Activated naive CD4-positive, alpha-beta T cell treated with anti-CD3 and anti-CD28 coated beads, Interleukin-2, amount 50 U/mL, for 24 hours (primary cell): ENCODE results near the gene USP4.
"Not testable (repeated sequence)": the region's sequence is repeated elsewhere in the genome, so short reads cannot be mapped to it uniquely, and the experiment has no call there.

Source experiments
- H3K27ac Mint-ChIP-seq: one replicate; pipeline ENCODE4 v1.8.0; 2021; ENCODE audit warnings: mild to moderate bottlenecking, mixed read lengths
- H3K27me3 Mint-ChIP-seq: one replicate; pipeline ENCODE4 v1.8.0; 2021; ENCODE audit warnings: mixed read lengths
- H3K36me3 Mint-ChIP-seq: one replicate; pipeline ENCODE4 v1.8.0; 2021; ENCODE audit warnings: mixed read lengths
- H3K4me1 Mint-ChIP-seq: one replicate; pipeline ENCODE4 v1.8.0; 2021; ENCODE audit warnings: mixed read lengths
- H3K4me3 Mint-ChIP-seq: one replicate; pipeline ENCODE4 v1.8.0; 2021; ENCODE audit warnings: mild to moderate bottlenecking, mixed read lengths
- H3K9me3 Mint-ChIP-seq: one replicate; pipeline ENCODE4 v1.8.0; 2021; ENCODE audit warnings: mixed read lengths

Gene USP4

DNA sequence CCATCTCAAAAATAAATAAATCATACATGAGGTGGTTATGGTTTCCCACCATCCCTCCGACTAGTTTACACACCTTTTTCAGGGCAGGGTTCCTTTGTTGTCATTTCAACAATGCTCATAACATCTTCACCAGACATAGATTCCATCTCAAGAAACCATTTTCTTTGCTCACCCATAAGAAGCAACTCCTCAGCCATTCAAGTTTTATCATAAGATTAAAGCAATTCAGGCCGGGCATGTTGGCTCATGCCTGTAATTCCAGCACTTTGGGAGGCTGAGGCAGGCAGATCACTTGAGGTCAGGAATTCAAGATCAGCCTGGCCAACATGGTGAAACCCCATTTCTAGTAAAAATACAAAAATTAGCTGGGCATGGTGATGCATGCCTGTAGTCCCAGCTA, 11.5 kb downstream of the USP4 start:
- H3K27me3 Mint-ChIP-seq, H3K4me3 Mint-ChIP-seq, H3K9me3 Mint-ChIP-seq, H3K27ac Mint-ChIP-seq: not testable (repeated sequence)
- Mint-ChIP-seq H3K4me1 (peaks cover 11% of the 10 kb centered on the region), H3K36me3 (peaks cover 13% of the 10 kb centered on the region)

DNA sequence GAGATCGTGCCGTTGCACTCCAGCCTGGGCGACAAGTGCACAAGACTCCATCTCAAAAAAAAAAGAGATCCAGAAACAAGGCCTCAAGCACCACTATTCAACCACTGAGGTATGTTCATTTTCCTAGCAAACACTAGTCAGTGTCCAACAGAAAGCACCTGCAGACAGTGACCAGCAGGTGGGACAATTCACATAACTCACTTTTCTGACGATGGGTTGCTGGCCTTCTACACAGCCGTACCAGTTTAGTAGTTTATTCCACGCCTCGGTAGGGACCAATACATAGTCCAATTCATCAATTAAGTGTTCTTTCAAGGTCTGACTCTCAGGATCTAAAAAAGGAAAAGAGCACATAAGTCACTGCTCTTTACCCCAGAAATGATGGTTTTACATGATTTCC, 12.4 kb downstream of the USP4 start:
- Mint-ChIP-seq H3K36me3 (peaks cover 11% of the 10 kb centered on the region), H3K27me3 (no peaks in the 10 kb centered on the region), H3K4me3 (no peak overlapping the region), H3K4me1 (peaks cover 3% of the 10 kb centered on the region), H3K9me3 (no peaks in the 10 kb centered on the region), H3K27ac (no peak overlapping the region)

DNA sequence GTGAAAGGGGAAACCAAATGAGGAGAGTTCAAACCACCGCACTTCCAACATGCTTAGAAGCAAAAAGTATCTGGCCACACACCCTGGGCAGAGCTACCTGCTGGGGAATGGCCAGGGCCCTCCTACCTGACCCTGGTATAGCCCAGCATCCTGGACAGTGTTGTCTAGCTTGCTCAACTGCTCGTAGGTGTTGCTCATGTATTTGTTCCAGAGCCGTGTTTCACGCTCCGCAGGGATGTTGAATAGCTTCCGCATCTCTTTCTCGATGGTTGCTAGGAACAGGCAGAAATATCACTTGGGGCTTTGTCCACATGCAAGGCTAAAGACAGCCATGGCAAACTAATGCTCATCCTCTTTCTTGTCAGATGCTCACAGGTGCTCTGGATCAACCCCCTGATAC, 15.1 kb downstream of the USP4 start:
- Mint-ChIP-seq H3K27ac (no peak overlapping the region), H3K9me3 (no peaks in the 10 kb centered on the region), H3K4me1 (peaks cover 3% of the 10 kb centered on the region), H3K4me3 (no peak overlapping the region), H3K27me3 (no peaks in the 10 kb centered on the region), H3K36me3 (peaks cover 20% of the 10 kb centered on the region)

GRCh38 chr3:49316696-49317457, 23.0 kb downstream of the USP4 start:
- Mint-ChIP-seq H3K27ac (no peak overlapping the region), H3K27me3 (no peaks in the 10 kb centered on the region), H3K36me3 (peaks cover 9% of the 10 kb centered on the region), H3K9me3 (no peaks in the 10 kb centered on the region), H3K4me3 (no peak overlapping the region), H3K4me1 (peaks cover 10% of the 10 kb centered on the region)

DNA sequence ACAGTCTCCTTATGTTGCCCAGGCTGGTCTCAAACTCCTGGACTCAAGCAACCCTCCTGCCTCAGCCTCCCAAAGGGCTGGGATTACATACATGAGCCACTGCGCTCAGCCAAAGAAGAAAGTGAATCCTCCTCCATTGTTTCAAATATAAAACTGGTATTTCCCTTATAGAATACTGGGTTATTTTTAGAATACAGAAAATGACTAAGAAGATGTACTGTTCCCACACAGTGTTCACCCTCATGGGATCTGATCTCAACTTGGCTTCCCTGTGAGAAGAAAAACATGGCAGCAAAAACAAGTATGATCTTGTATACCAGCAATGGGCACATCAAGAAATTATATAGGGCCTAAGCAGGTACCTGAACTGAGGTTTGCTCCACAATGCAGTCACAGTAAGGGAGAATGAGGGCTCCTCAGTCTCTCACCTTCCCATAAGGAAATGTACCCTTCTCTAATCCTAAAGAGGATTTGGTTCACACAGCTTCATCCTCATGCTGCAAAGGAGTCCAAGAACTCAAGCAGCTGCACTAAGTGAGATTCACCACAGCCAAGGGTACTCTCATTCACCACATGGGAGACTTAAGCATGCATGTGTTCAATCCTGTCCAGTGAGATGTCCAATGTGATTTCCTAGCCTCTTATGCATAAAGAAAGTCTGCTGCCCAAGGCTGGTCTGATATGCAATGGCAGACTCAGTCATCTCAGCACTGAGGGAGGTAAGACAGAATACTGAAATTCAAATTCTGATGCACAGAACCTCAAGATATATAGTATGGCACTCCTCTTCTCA, 25.8 kb downstream of the USP4 start:
- H3K27me3 Mint-ChIP-seq = no peaks in the 10 kb centered on the region
- H3K27ac Mint-ChIP-seq = peak overlapping the region; percentile 72
- H3K36me3 Mint-ChIP-seq = peaks cover 4% of the 10 kb centered on the region
- peaks cover 10% of the 10 kb centered on the region for H3K4me1 Mint-ChIP-seq
- no peak overlapping the region for H3K4me3 Mint-ChIP-seq
- no peaks in the 10 kb centered on the region for H3K9me3 Mint-ChIP-seq

- Mint-ChIP-seq H3K27ac (peak overlapping the region; percentile 24), H3K4me3 (no peak overlapping the region), H3K9me3 (no peaks in the 10 kb centered on the region), H3K27me3 (no peaks in the 10 kb centered on the region), H3K4me1 (peaks cover 10% of the 10 kb centered on the region), H3K36me3 (peaks cover 2% of the 10 kb centered on the region)
Measured at GRCh38 chr3:49311283-49311682, 28.6 kb downstream of the USP4 start.

DNA sequence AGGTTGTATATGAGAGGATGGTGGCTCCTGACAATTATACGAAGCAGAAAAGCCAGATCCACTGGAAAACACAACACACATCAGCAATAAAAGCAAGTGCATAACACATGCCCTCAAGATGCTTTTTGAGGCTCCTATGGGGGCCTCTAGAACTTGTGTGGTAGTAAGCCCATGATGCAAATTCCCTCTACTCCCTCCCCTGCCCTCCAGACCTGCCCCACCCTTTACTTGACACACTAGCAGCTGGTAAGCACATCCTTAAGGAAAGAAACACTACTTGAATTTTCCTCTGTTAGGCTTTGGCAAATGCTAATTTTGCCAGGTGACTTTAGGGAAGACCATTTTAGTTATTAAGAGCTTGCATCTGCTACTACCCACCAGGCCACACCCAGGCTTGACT, 29.2 kb downstream of the USP4 start:
- Mint-ChIP-seq H3K4me1 (peaks cover 10% of the 10 kb centered on the region), H3K4me3 (no peak overlapping the region), H3K27me3 (no peaks in the 10 kb centered on the region), H3K27ac (no peak overlapping the region), H3K36me3 (peaks cover 2% of the 10 kb centered on the region), H3K9me3 (no peaks in the 10 kb centered on the region)

DNA sequence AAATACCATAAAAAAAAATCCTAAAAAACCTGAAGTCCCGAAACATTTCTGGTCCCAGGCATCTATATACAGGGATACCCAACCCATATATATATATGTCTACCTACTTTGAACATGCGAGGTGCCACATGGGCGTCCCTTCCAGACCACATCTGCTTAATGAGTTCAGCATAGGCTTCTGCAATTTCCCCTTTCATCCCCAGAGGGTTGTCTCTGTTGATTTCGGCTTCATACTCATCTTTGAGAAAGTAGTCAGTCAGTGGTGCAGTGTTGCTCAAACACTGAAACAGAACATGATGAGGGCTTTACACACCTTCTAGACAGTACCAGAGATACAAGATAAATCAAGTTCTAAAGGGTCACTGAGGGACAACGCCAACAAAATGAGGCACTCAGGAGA, 34.2 kb downstream of the USP4 start:
- no peaks in the 10 kb centered on the region for H3K4me1 Mint-ChIP-seq
- H3K27ac Mint-ChIP-seq = no peak overlapping the region
- H3K9me3 Mint-ChIP-seq = no peaks in the 10 kb centered on the region
- H3K4me3 Mint-ChIP-seq = no peak overlapping the region
- no peaks in the 10 kb centered on the region for H3K27me3 Mint-ChIP-seq
- peaks cover 6% of the 10 kb centered on the region for H3K36me3 Mint-ChIP-seq

DNA sequence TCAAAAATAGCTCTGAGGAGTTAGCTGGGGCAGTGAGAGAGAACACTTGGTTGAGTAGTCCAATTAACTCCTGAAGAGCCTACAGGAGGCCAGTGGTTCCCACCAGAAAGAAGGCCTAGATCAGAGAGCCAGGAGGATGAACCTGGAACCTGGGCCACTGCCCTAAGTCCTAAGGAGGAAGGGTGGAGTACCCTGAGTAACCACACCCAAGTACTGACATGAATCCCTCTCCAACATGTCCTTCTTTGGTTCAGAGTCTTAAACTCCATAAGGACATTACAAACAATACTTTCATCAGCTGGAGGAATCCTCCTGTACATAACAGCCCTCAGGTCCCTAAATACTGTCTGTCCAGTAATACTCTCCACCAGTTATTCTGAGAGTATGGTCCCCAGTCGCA, 37.2 kb downstream of the USP4 start:
- Mint-ChIP-seq H3K4me3 (no peak overlapping the region), H3K27me3 (no peaks in the 10 kb centered on the region), H3K4me1 (no peaks in the 10 kb centered on the region), H3K36me3 (peaks cover 5% of the 10 kb centered on the region), H3K27ac (peak overlapping the region; percentile 8), H3K9me3 (no peaks in the 10 kb centered on the region)

DNA sequence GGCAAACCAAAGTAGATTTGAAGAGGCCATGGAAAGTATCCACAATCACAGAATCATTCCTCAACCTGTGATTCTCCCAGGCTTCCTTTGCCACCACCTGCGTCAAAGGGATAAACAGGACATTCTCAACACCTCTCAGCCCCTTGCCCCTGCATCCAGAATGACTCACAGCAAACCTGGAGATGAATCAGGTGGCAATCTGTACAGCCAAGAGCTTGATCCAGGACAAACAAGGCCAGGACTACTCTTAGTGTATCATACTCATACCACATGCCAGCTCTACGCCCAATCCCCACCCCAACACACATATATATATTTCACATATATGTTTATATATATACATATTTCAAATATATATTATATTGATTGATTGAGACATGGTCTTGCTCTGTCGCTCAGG, 39.3 kb downstream of the USP4 start:
- Mint-ChIP-seq H3K27me3 (no peaks in the 10 kb centered on the region), H3K9me3 (no peaks in the 10 kb centered on the region), H3K36me3 (peaks cover 6% of the 10 kb centered on the region), H3K27ac (no peak overlapping the region), H3K4me3 (no peak overlapping the region), H3K4me1 (no peaks in the 10 kb centered on the region)

DNA sequence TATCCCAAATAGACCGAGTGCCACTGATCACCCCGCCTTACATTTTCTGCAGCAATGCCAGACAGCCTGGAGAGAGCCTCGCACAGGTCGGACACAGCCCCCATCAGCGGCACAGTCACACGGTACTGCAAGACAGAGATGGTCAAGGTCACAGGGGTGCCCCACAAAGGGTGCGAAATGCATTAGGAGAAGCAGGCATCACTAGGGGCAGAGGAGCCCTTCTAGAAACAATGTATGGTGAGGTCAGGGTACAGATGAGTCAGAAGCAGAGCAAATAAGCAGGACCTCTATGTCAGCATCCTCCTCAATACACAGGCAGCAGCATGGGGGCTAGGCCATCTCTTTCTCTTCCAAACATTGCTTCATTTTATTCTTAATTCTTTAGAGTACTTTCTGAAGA, 41.3 kb downstream of the USP4 start:
- Mint-ChIP-seq H3K27me3 (no peaks in the 10 kb centered on the region), H3K9me3 (no peaks in the 10 kb centered on the region), H3K4me1 (no peaks in the 10 kb centered on the region), H3K27ac (no peak overlapping the region), H3K4me3 (no peak overlapping the region), H3K36me3 (peaks cover 7% of the 10 kb centered on the region)

- Mint-ChIP-seq H3K27me3 (no peaks in the 10 kb centered on the region), H3K9me3 (no peaks in the 10 kb centered on the region), H3K4me3 (no peak overlapping the region), H3K27ac (peak overlapping the region; percentile 30), H3K4me1 (no peaks in the 10 kb centered on the region), H3K36me3 (peaks cover 9% of the 10 kb centered on the region)
Measured at GRCh38 chr3:49296781-49297411, 43.0 kb downstream of the USP4 start.

DNA sequence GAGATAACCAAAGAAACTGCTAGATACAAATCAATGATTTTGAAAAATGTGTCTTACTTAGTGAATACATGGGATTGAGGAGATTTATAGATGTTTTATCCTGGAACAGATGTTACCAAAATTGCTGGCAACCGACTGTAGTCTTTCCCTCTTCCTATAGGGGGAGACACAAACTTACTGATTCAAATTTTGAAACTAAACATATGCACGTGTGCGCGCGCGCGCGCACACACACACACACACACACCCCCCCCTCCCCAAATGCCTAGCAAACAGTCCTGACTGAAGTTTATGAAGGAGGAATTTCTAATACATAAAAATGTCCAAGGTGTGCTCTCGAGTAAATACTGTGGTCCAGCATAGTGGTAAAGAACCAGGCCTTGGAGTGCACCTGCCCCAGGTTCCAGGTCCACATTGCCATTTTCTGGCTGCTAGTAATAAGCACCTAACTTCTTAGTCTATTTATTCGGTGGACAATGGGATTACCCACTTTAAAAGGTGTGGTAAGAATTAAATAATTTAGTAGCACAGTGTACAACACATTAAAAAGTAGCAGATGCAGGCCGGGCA, 44.3 kb downstream of the USP4 start:
- no peaks in the 10 kb centered on the region for H3K9me3 Mint-ChIP-seq
- no peak overlapping the region for H3K4me3 Mint-ChIP-seq
- peak overlapping the region; percentile 23 for H3K27ac Mint-ChIP-seq
- no peaks in the 10 kb centered on the region for H3K4me1 Mint-ChIP-seq
- H3K27me3 Mint-ChIP-seq = no peaks in the 10 kb centered on the region
- peaks cover 9% of the 10 kb centered on the region for H3K36me3 Mint-ChIP-seq

DNA sequence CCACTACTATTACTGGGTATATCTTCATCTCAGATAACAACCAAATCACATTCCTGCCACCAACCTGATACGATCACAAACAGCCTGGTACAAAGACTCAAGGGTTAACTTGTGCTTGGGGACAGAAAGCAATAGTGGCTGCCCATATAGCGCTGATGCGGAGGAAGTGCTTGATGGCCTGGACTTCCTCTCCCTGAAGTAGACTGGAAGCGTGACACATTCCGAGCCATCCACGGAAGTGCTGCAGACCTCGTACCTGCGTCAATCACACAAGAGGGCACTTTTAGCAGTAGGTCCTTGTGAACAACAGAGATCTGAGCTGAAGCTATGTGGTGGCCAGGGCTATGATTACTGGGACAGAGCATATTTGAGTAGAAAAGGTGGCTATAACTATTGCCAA, 45.5 kb downstream of the USP4 start:
- peaks cover 9% of the 10 kb centered on the region for H3K36me3 Mint-ChIP-seq
- no peak overlapping the region for H3K4me3 Mint-ChIP-seq
- H3K9me3 Mint-ChIP-seq = no peaks in the 10 kb centered on the region
- no peaks in the 10 kb centered on the region for H3K4me1 Mint-ChIP-seq
- H3K27ac Mint-ChIP-seq = no peak overlapping the region
- H3K27me3 Mint-ChIP-seq = no peaks in the 10 kb centered on the region

- Mint-ChIP-seq H3K4me1 (no peaks in the 10 kb centered on the region), H3K36me3 (peaks cover 12% of the 10 kb centered on the region), H3K9me3 (no peaks in the 10 kb centered on the region), H3K27ac (no peak overlapping the region), H3K4me3 (no peak overlapping the region), H3K27me3 (no peaks in the 10 kb centered on the region)
Measured at GRCh38 chr3:49283997-49284396, 55.9 kb downstream of the USP4 start.

GRCh38 chr3:49279376-49279775, 60.5 kb downstream of the USP4 start:
- H3K36me3 Mint-ChIP-seq = peaks cover 6% of the 10 kb centered on the region
- H3K27me3 Mint-ChIP-seq = no peaks in the 10 kb centered on the region
- peak overlapping the region; percentile 46 for H3K27ac Mint-ChIP-seq
- peaks cover 23% of the 10 kb centered on the region for H3K4me1 Mint-ChIP-seq
- H3K4me3 Mint-ChIP-seq = no peak overlapping the region
- no peaks in the 10 kb centered on the region for H3K9me3 Mint-ChIP-seq
